Fibroblast of skin of abdomen (primary cell): ENCODE measurements around the gene FNTB.

Experiments used
- DNase-seq: peaks from one replicate; pipeline ENCODE4 v3.0.0-alpha.2; 2013

Gene FNTB

GRCh38 chr14:65092349-65092748 is 105.7 kb downstream of the FNTB start:
- DNase-seq, result no peak

GRCh38 chr14:65095633-65096205 is 109.0 kb downstream of the FNTB start:
- peak; percentile 71 for DNase-seq

GRCh38 chr14:65096323-65097089 is 109.8 kb downstream of the FNTB start:
- DNase-seq, result peak; percentile 65

- DNase-seq, result no peak
Measured at GRCh38 chr14:65098586-65098985, 111.9 kb downstream of the FNTB start.

GRCh38 chr14:65100922-65101541 is 114.3 kb downstream of the FNTB start:
- no peak for DNase-seq

- no peak for DNase-seq
Measured at GRCh38 chr14:65101631-65102440, 115.1 kb downstream of the FNTB start.

- peak; percentile 99 for DNase-seq
Measured at GRCh38 chr14:65102441-65103149, 115.9 kb downstream of the FNTB start, which contains the start of gene MAX. Gene MAX (minus strand): TSS chr14:65102517. CDS start chr14:65102339, 178 bp downstream.

- DNase-seq, result peak; percentile 32
Measured at GRCh38 chr14:65103150-65103760, 116.6 kb downstream of the FNTB start.

GRCh38 chr14:65104791-65105190 is 118.1 kb downstream of the FNTB start:
- no peak for DNase-seq

- DNase-seq, result no peak
Measured at GRCh38 chr14:65106316-65106715, 119.6 kb downstream of the FNTB start.

GRCh38 chr14:65106736-65107135 is 120.0 kb downstream of the FNTB start:
- no peak for DNase-seq

- DNase-seq, result no peak
Measured at GRCh38 chr14:65107200-65107599, 120.5 kb downstream of the FNTB start.

GRCh38 chr14:65109357-65109756 is 122.7 kb downstream of the FNTB start:
- DNase-seq, result no peak

GRCh38 chr14:65110525-65110924 is 123.8 kb downstream of the FNTB start:
- DNase-seq, result no peak
